OCI-M2 (cell line): ENCODE data around the gene EFNA5.

Experiments
- DNase-seq: peaks from one replicate; lab custom pipeline; 2025; ENCODE audit not compliant: unreplicated experiment; lab: John Stamatoyannopoulos, UW

EFNA5 gene

GRCh38 chr5:107549567-107549966 lies 121.2 kb downstream of the EFNA5 start:
- no peak for DNase-seq

GRCh38 chr5:107548477-107548876 lies 122.3 kb downstream of the EFNA5 start:
- DNase-seq: no peak

GRCh38 chr5:107546719-107547118 lies 124.0 kb downstream of the EFNA5 start:
- DNase-seq: no peak

- DNase-seq: no peak
These were observed 125.3 kb downstream of the EFNA5 start for GRCh38 chr5:107545486-107545885.

- no peak for DNase-seq
These were observed 125.8 kb downstream of the EFNA5 start for GRCh38 chr5:107544967-107545366.

GRCh38 chr5:107544476-107544875 lies 126.3 kb downstream of the EFNA5 start:
- DNase-seq: no peak

GRCh38 chr5:107543868-107544267 lies 126.9 kb downstream of the EFNA5 start:
- no peak for DNase-seq

- no peak for DNase-seq
These were observed 127.9 kb downstream of the EFNA5 start for GRCh38 chr5:107542831-107543231.

GRCh38 chr5:107542428-107542827 lies 128.3 kb downstream of the EFNA5 start:
- DNase-seq: no peak

- DNase-seq: no peak
These were observed 129.3 kb downstream of the EFNA5 start for GRCh38 chr5:107541400-107541799.

- DNase-seq: no peak
These were observed 130.9 kb downstream of the EFNA5 start for GRCh38 chr5:107539726-107540330.

GRCh38 chr5:107538805-107539445 lies 131.8 kb downstream of the EFNA5 start:
- DNase-seq: no peak

GRCh38 chr5:107538331-107538730 lies 132.4 kb downstream of the EFNA5 start:
- DNase-seq: no peak

- DNase-seq: no peak
These were observed 134.9 kb downstream of the EFNA5 start for GRCh38 chr5:107535849-107536248.

- DNase-seq: no peak
These were observed 136.5 kb downstream of the EFNA5 start for GRCh38 chr5:107533910-107534876.

GRCh38 chr5:107532916-107533315 lies 137.8 kb downstream of the EFNA5 start:
- no peak for DNase-seq

- DNase-seq: no peak
These were observed 138.4 kb downstream of the EFNA5 start for GRCh38 chr5:107532169-107532878.

GRCh38 chr5:107531308-107531707 lies 139.4 kb downstream of the EFNA5 start:
- no peak for DNase-seq

GRCh38 chr5:107529618-107530017 lies 141.1 kb downstream of the EFNA5 start:
- DNase-seq: no peak

- no peak for DNase-seq
These were observed 144.3 kb downstream of the EFNA5 start for GRCh38 chr5:107526270-107526937.

- DNase-seq: no peak
These were observed 146.6 kb downstream of the EFNA5 start for GRCh38 chr5:107524111-107524510.
